Adrenal gland (tissue), 12 donors: Measurements from ENCODE around the gene WNT3. TPM values are rescaled to one million over a fixed set of nuclear protein-coding genes. Genes with fewer than 3 reads are reported as not detected.

Experiments used
- DNase-seq, 7 donors: peaks; one replicate each; pipeline ENCODE4 v3.0.0-alpha.2; 2019 to 2020
- H3K27ac ChIP-seq, 5 donors: fragments of 200-600 bp; sonication (generic) in 4 of 5; 1 replicate in 3 of 5; 2 replicates in 2 of 5; pipeline versions ENCODE4 v1.5.1 to v1.8.0; 2016 to 2020; ENCODE audit warnings: mild to moderate bottlenecking in 1 of 5
- H3K27me3 ChIP-seq: fragments of 200-600 bp; 2 replicates; pipeline ENCODE4 v1.8.0; 2021
- H3K36me3 ChIP-seq, 2 donors: fragments of 200-600 bp; replicated peaks in 1 of 2; 1 replicate in 1 of 2; 2 replicates in 1 of 2; pipeline versions ENCODE4 v1.5.1 to v1.8.0; 2018 to 2022
- H3K4me1 ChIP-seq, 2 donors: fragments of 200-600 bp; replicated peaks in 1 of 2; 1 replicate in 1 of 2; 2 replicates in 1 of 2; pipeline versions ENCODE4 v1.5.1 to v1.8.0; 2018 to 2021
- H3K4me3 ChIP-seq, 4 donors: fragments of 200-600 bp; sonication (generic) in 3 of 4; one replicate each; pipeline ENCODE4 v1.5.1; 2016 to 2018
- H3K9me3 ChIP-seq, 3 donors: fragments of 200-600 bp; sonication (generic) in 1 of 3; replicated peaks in 1 of 3; 1 replicate in 2 of 3; 2 replicates in 1 of 3; pipeline versions ENCODE4 v1.5.1 to v1.8.0; 2016 to 2021
- POLR2A ChIP-seq, 2 donors: fragments of 450-650 bp; IDR thresholded peaks; one replicate each; pipeline ENCODE4 v1.6.1; 2017; ENCODE audit warnings: antibody characterized with exemption in 2 of 2, mild to moderate bottlenecking in 2 of 2, moderate library complexity in 1 of 2
- WGBS, 4 donors: extraction: QIAGEN DNeasy Blood & Tissue Kit in 2 of 4; methylation state at CpG; one replicate each; pipeline versions ENCODE4 v1.1.5 to v1.1.7; 2013 to 2017; 5-methylcytosine and 5-hydroxymethylcytosine counted together
- intact Hi-C, 2 donors: fragments of 100-400 bp; cut with DNase I; formaldehyde crosslinking; loops; one replicate each; pipeline versions ENCODE4 v1.14.1 to v1.15.0; 2022 to 2023
- polyA plus RNA-seq, 3 donors: library from polyadenylated mRNA; stranded (reverse); fragments of 200-250 nt in 2 of 3; fragments of 350-450 nt in 1 of 3; fragmentation: Illumina TruSeq in 1 of 3; extraction: RNeasy Lipid Tissue Mini Kit (QIAGEN cat#74804) in 1 of 3; gene quantifications; one replicate each; pipeline ENCODE4 v1.2.3, GENCODE V29; 2013 to 2014
- total RNA-seq, 9 donors: library from RNA; depleted of rRNA in 4 of 9; stranded (reverse); fragments of >200 nt in 4 of 9; fragments of 120-200 nt in 1 of 9; fragmentation: NEBNext Ultra II Directional in 1 of 9; extraction: Animal tissue kit (Norgen Biotek cat#: 25700) in 1 of 9; gene quantifications; one replicate each; pipeline versions ENCODE4 v1.1.0 to v1.2.4, GENCODE V29; 2013 to 2023
- TF ChIP-seq, protein P1 (sequence below), 6 experiments: fragments of 450-650 bp in 4 of 6; fragments of 200-600 bp in 2 of 6; sonication (generic) in 1 of 6; IDR thresholded peaks; 1 replicate in 5 of 6; 2 replicates in 1 of 6; pipeline versions ENCODE4 v1.5.1 to v1.8.0; 2016 to 2021; ENCODE audit warnings: antibody characterized with exemption in 6 of 6, mild to moderate bottlenecking in 2 of 6, moderate library complexity in 1 of 6
- donor health status: healthy with polysubstance abuse.
- donor health status: Bipolar disorder and iron deficiency.
- donor health status: DM: yes; HTN: yes; CAD: no.
- donor health status: DM: no; HTN: no; CAD: no.
- donor health status: DM: no; HTN: no; CAD: no.
- donor health status: DM: yes; HTN: yes; CAD: no.

WNT3 gene
- total and polyA plus RNA-seq, 12 donors, result 0.16 to 1.1 (median 0.46) TPM; not detected in 2

DNA sequence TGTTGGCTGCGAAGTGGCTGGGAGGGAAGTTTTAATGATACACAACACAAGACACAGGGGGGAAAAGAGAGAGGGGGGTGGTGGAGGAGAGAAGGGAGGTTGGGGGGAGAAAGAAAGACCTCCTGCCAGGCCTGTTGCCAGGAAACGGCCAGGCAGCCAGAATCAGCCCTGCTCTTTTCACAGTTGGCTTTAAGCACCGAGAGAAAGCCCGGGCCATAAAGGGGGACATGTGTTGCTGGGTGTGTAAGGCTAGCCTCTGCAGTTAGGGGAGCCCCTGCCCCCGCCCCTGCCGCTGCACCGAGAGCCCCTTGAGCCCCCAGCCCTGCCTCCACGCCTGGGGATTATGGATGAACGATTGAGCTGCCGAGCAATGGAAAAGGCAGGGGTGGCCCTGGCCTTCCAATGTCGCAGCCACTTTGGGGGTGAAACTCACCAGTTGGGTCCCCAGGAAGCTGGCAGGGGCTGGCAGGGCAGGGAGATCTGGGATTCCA, 13.9 kb upstream of the WNT3 start:
- H3K4me3 ChIP-seq, result no peak overlapping the region
- 55 to 76% (median 71%) methylated on average over 7 to 11 of the region's 11 CpGs for WGBS, 4 donors
- H3K27ac ChIP-seq, result no peak overlapping the region
- intact Hi-C loops, result no loop called here
- DNase-seq, result no peak
- no peak for TF ChIP-seq POLR2A (IDR thresholded peaks at IDR 0.05)
- TF ChIP-seq, protein P1, sequence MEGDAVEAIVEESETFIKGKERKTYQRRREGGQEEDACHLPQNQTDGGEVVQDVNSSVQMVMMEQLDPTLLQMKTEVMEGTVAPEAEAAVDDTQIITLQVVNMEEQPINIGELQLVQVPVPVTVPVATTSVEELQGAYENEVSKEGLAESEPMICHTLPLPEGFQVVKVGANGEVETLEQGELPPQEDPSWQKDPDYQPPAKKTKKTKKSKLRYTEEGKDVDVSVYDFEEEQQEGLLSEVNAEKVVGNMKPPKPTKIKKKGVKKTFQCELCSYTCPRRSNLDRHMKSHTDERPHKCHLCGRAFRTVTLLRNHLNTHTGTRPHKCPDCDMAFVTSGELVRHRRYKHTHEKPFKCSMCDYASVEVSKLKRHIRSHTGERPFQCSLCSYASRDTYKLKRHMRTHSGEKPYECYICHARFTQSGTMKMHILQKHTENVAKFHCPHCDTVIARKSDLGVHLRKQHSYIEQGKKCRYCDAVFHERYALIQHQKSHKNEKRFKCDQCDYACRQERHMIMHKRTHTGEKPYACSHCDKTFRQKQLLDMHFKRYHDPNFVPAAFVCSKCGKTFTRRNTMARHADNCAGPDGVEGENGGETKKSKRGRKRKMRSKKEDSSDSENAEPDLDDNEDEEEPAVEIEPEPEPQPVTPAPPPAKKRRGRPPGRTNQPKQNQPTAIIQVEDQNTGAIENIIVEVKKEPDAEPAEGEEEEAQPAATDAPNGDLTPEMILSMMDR (IDR thresholded peaks at IDR 0.05), result no peak
- H3K36me3 ChIP-seq, result no peaks in the 10 kb centered on the region
- H3K27me3 ChIP-seq, result no peaks in the 10 kb centered on the region
- H3K9me3 ChIP-seq, result no peaks in the 10 kb centered on the region
- no peaks in the 10 kb centered on the region for H3K4me1 ChIP-seq

DNA sequence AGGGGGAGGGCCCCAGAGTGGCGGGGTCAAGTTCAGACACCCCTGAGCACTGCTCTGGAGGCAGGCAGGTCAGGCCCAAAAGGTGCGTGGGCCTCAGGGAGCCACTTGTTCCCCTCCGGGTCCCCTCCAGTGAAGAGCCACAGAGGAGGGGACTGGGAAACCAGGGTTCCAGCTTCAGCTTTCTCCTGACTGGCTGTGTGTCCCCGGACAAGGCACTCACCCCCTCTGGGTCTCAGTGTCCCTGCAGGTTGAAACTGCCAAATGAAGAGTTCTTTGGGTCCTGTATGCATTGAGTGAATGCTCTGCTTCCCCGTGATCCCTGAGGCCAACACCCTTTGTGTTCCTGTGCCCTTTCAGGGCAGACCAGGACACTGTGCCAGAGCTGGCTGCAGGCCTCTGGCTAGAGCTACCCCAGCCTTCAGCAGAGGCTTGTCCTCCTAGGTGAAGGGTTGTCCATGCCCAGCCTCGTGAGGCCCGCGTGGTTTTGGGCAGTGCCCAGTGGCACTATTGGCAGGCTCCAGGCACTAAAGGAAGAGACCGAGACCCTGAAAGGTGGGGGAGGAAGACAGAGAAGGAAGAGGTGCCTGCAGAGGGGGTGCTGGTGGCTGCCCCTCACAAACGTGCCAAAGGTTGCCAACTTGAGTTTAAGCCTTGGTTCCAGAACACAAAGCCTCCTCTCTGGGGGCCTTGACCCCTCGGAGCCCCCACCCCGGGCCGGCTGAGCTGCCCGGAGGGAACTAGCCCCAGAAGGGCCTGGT, 13.3 kb upstream of the WNT3 start:
- TF ChIP-seq POLR2A (IDR thresholded peaks at IDR 0.05), result no peak
- TF ChIP-seq, protein P1 (IDR thresholded peaks at IDR 0.05), result no peak
- Histone ChIP-seq H3K27me3 (no peaks in the 10 kb centered on the region), H3K36me3 (no peaks in the 10 kb centered on the region), H3K27ac (no peak overlapping the region), H3K4me3 (no peak overlapping the region), H3K9me3 (no peaks in the 10 kb centered on the region), H3K4me1 (no peaks in the 10 kb centered on the region)
- intact Hi-C loops, result no loop called here
- DNase-seq, result no peak
- 56 to 79% (median 73%) methylated on average over 10 to 14 of the region's 14 CpGs for WGBS, 4 donors

DNA sequence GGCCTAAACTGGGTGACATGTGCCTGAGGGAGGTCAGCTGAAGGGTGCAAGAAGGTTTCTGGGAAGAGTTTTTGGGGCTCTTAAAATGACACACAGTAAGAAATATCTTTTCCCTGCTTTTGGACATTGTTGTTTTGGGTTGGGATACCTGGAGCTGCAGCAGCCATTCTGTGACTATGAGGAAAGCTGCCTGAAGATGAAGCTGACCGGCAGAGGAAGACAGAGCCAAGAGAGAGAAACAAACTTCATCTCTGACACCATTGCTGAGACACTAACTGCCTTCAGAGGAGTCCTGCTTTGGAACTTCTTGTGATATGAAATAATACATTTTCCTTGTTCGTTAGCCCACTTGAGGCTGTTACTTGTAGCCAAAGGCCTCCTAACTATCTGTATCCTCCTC, 8.8 kb upstream of the WNT3 start:
- Histone ChIP-seq H3K27ac (no peak overlapping the region), H3K27me3 (peaks cover 4% of the 10 kb centered on the region), H3K4me1 (no peaks in the 10 kb centered on the region), H3K4me3 (no peak overlapping the region), H3K36me3 (no peaks in the 10 kb centered on the region), H3K9me3 (no peaks in the 10 kb centered on the region)
- 85 to 92% (median 87%) methylated on average over 2 of the region's 2 CpGs for WGBS, 4 donors
- DNase-seq, result no peak
- intact Hi-C loops, result no loop called here
- no peak for TF ChIP-seq POLR2A (IDR thresholded peaks at IDR 0.05)
- TF ChIP-seq, protein P1 (IDR thresholded peaks at IDR 0.05), result no peak

DNA sequence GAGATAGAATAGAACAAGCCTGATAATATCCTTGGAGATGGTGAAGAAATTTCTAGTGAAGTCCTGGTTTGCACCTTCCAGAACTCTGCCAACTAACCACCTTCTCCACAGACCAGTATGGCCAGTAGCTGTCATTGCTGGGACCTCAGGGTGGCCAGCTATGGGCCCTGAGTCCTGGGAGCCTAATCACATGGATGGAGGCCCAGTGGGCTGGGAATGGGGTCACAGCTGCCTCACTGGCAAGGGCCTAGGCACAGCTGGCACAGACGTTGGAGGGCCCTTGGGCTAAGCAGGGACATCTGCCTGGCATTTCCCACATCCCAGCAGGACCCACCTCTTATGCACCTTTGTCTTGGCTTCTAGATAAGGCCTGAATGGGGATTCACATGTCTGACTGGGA, 7.6 kb upstream of the WNT3 start:
- peaks cover 16% of the 10 kb centered on the region for H3K27me3 ChIP-seq
- no peaks in the 10 kb centered on the region for H3K4me1 ChIP-seq
- no peak overlapping the region for H3K27ac ChIP-seq
- no peaks in the 10 kb centered on the region for H3K36me3 ChIP-seq
- no peak for TF ChIP-seq POLR2A (IDR thresholded peaks at IDR 0.05)
- TF ChIP-seq, protein P1 (IDR thresholded peaks at IDR 0.05), result no peak
- 64 to 100% (median 68%) methylated on average over 1 of the region's 1 CpG; no CpG with 5 or more reads in 1 of the 4 donors for WGBS, 4 donors
- intact Hi-C loops, result no loop called here
- no peak overlapping the region for H3K4me3 ChIP-seq
- no peak for DNase-seq
- H3K9me3 ChIP-seq, result no peaks in the 10 kb centered on the region
